OCI-LY1 (cell line): ENCODE results near the gene ABLIM3.

Source experiments
- H2AFZ ChIP-seq: fragments of 200-600 bp; sonication (generic), shearing (Covaris generic); 2 replicates; pipeline ENCODE4 v1.6.0; 2014; ENCODE audit warnings: antibody characterized with exemption, mild to moderate bottlenecking, low read length
- H3F3A ChIP-seq: fragments of 200-600 bp; sonication (generic), shearing (Covaris generic); 2 replicates; pipeline ENCODE4 v1.6.0; 2014; ENCODE audit warnings: mild to moderate bottlenecking, antibody characterized with exemption, low read length, moderate library complexity; ENCODE audit not compliant: insufficient read depth
- H3K27ac ChIP-seq: fragments of 200-600 bp; sonication (generic); 2 replicates; pipeline ENCODE4 v1.5.1; 2014; ENCODE audit warnings: low read length, mixed run types, mild to moderate bottlenecking, low read depth; ENCODE audit not compliant: poor library complexity, severe bottlenecking
- H3K27me3 ChIP-seq: fragments of 200-600 bp; sonication (generic); 2 replicates; pipeline ENCODE4 v1.6.0; 2014; ENCODE audit warnings: antibody characterized with exemption, mild to moderate bottlenecking, low read length, moderate library complexity; ENCODE audit not compliant: insufficient read depth
- H3K36me3 ChIP-seq: fragments of 200-600 bp; sonication (generic); 2 replicates; pipeline ENCODE4 v1.6.1; 2014; ENCODE audit warnings: mild to moderate bottlenecking, antibody characterized with exemption, low read length, moderate library complexity, mixed read lengths; ENCODE audit not compliant: insufficient read depth
- H3K4me1 ChIP-seq: fragments of 200-600 bp; sonication (generic); 2 replicates; pipeline ENCODE4 v1.5.1; 2014; ENCODE audit warnings: mild to moderate bottlenecking, low read length, moderate library complexity; ENCODE audit not compliant: insufficient read depth, severe bottlenecking
- H3K4me2 ChIP-seq: fragments of 200-600 bp; sonication (generic), shearing (Covaris generic); 2 replicates; pipeline ENCODE4 v1.6.1; 2014; ENCODE audit warnings: low read length
- H3K4me3 ChIP-seq: fragments of 200-600 bp; sonication (generic); 2 replicates; pipeline ENCODE4 v1.5.1; 2014; ENCODE audit warnings: low read length, low read depth, mild to moderate bottlenecking, mixed read lengths; ENCODE audit not compliant: poor library complexity, severe bottlenecking
- H3K79me2 ChIP-seq: fragments of 200-600 bp; shearing (Covaris generic); 2 replicates; pipeline ENCODE4 v1.6.1; 2016; ENCODE audit warnings: mixed run types, low read length, mixed read lengths; ENCODE audit not compliant: insufficient read depth
- H3K9ac ChIP-seq: fragments of 200-600 bp; sonication (generic), shearing (Covaris generic); 2 replicates; pipeline ENCODE4 v1.6.1; 2014; ENCODE audit warnings: mild to moderate bottlenecking, low read length, mixed read lengths
- H3K9me2 ChIP-seq: fragments of 200-600 bp; sonication (generic), shearing (Covaris generic); 2 replicates; pipeline ENCODE4 v1.6.1; 2014; ENCODE audit warnings: low read depth, mild to moderate bottlenecking, low read length, mixed read lengths
- H3K9me3 ChIP-seq: fragments of 200-600 bp; shearing (Covaris generic); 2 replicates; pipeline ENCODE4 v1.6.1; 2014; ENCODE audit warnings: low read length, mixed read lengths
- H4K20me1 ChIP-seq: fragments of 200-600 bp; sonication (generic), shearing (Covaris generic); 2 replicates; pipeline ENCODE4 v1.6.0; 2016; ENCODE audit warnings: mild to moderate bottlenecking, low read length; ENCODE audit not compliant: insufficient read depth
- CTCF ChIP-seq: fragments of 200-600 bp; sonication (generic), shearing (Covaris generic); IDR thresholded peaks from 2 replicates; pipeline ENCODE4 v1.5.1; 2017; ENCODE audit warnings: mild to moderate bottlenecking, antibody characterized with exemption, low read length, moderate library complexity, mixed read lengths
- EZH2 ChIP-seq: fragments of 200-600 bp; sonication (generic), shearing (Covaris generic); IDR thresholded peaks from 2 replicates; pipeline ENCODE4 v1.8.0; 2017; ENCODE audit warnings: borderline replicate concordance, mixed run types, mild to moderate bottlenecking, antibody characterized with exemption, low read length, moderate library complexity, mixed read lengths

Gene ABLIM3

DNA sequence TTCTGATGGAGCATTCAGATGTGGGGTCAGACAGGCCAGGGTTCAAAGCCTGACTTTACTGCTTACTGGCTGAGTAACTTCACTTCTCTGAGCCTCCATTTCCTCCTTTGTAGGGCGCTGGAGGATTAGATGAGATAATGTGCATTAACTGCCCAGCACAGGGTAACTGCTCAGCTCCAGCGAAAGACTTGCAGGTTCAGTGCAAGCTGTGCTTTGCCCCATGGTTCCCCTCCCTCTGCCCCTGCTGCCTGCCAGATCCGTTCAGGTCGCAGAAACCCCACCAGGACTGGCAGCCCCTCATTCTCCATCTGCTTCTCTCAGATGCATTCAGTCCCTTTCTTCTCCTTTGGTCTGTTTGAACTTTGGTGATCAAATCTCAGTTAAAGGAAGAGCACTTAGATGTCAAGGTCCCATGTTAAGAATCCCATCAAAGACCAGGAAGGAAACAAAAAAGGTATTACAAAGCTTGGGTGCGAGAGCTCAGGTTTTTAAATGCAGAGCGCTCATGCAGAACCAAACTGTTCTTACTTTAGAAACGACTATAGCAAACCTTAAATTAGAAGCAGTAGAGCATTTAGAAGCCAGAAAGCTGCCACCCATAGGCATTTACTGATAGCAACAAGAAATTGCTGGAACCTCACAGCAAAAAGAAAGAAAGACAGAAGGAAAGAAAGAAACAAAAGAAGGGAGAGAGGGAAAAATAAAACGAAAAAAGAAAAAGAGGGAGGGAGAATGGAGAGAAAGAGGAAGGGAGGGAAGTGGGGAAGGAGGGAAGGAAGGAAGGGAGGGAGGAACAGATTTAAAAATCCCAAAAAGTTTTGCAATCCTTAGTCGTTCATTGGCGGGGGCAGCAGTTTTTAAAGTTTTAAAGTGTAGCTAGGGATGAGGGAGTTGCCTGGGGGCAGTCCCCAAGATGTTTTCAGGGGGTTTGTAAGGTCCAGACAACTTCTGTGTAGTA, 153.9 kb downstream of the ABLIM3 start:
- Histone ChIP-seq H3K9me3 (no peaks in the 10 kb centered on the region), H3K27me3 (no peaks in the 10 kb centered on the region), H3F3A (no peaks in the 10 kb centered on the region), H3K4me1 (peaks cover 11% of the 10 kb centered on the region), H3K4me2 (0 out of 2 replicates have a peak overlapping the region, but pooled peaks have one; percentile 21), H3K4me3 (no peak overlapping the region), H3K9ac (no peak overlapping the region), H2AFZ (no peak overlapping the region), H4K20me1 (no peaks in the 10 kb centered on the region), H3K79me2 (no peaks in the 10 kb centered on the region), H3K36me3 (no peaks in the 10 kb centered on the region), H3K27ac (no peak overlapping the region), H3K9me2 (no peaks in the 10 kb centered on the region)
- TF ChIP-seq CTCF (no peak), EZH2 (no peak)

DNA sequence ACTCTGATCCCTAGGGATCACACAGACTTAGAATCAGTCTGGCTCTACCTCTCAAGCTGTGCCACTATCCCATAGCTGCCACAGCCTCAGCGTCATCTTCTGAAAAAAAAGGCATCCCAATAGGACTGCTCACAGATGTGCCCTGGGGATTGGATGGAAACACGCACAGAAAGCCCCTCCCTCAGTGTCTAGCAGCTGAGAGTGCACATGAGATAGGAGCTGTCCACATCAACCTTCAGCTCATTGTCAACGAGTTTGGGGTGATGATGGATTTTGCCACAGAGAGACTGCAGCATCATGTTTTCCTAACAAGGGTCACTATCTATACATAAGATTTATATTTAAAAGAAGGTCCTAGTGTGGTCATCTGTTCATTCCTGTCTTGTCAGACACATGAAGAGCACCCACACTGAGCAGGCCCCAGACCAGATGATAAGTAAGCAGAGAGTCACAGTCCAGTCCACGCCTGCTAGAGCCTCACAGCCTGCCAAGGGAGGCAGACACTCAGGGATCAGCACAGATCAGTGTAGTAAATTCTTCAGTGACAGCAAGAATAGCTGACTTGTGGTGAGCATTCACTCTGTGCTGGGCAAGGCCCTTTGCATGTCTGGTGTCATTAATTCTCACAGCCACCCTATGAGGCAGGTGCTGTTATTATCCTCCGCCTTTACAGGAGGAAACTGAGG, 156.2 kb downstream of the ABLIM3 start:
- H3K4me1 ChIP-seq = peaks cover 11% of the 10 kb centered on the region
- H3K79me2 ChIP-seq = no peaks in the 10 kb centered on the region
- H4K20me1 ChIP-seq = no peaks in the 10 kb centered on the region
- no peak overlapping the region for H3K4me3 ChIP-seq
- H3K9me3 ChIP-seq = no peaks in the 10 kb centered on the region
- no peaks in the 10 kb centered on the region for H3K27me3 ChIP-seq
- H3K9me2 ChIP-seq = no peaks in the 10 kb centered on the region
- H3K4me2 ChIP-seq = no peak overlapping the region
- H3K36me3 ChIP-seq = no peaks in the 10 kb centered on the region
- H3F3A ChIP-seq = no peaks in the 10 kb centered on the region
- no peak overlapping the region for H3K27ac ChIP-seq
- H2AFZ ChIP-seq = no peak overlapping the region
- H3K9ac ChIP-seq = no peak overlapping the region
- TF ChIP-seq EZH2 (no peak), CTCF (no peak)

DNA sequence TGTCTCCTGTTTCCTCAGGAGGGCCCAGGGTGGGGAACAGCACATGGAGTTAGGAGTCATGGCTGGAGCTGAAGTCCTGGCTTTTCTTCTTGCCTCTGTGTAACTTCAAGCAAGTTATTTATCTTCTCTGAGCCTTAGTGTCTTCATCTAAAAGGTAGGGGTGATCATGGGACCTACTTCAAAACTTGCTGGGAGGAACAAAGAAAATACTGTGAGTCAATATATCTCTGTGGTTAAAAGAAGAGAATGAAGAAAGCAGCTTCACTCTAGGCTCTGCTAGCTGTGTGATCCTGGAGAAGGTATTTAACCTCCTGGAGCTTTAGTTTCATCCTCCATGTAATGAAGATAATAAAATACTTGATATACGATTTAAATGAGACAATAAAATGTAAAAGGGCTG, 156.9 kb downstream of the ABLIM3 start:
- peaks cover 11% of the 10 kb centered on the region for H3K4me1 ChIP-seq
- H3K27ac ChIP-seq = no peak overlapping the region
- H3K36me3 ChIP-seq = no peaks in the 10 kb centered on the region
- no peaks in the 10 kb centered on the region for H3K27me3 ChIP-seq
- H3F3A ChIP-seq = no peaks in the 10 kb centered on the region
- H3K79me2 ChIP-seq = no peaks in the 10 kb centered on the region
- no peak overlapping the region for H3K9ac ChIP-seq
- no peak overlapping the region for H2AFZ ChIP-seq
- H3K9me3 ChIP-seq = no peaks in the 10 kb centered on the region
- no peak overlapping the region for H3K4me3 ChIP-seq
- H4K20me1 ChIP-seq = no peaks in the 10 kb centered on the region
- no peak overlapping the region for H3K4me2 ChIP-seq
- no peak for TF ChIP-seq CTCF
- TF ChIP-seq EZH2 = no peak
- H3K9me2 ChIP-seq = no peaks in the 10 kb centered on the region
